Vagina (tissue), 2 donors: ENCODE measurements around the gene BNC2.

Experiments
- CTCF ChIP-seq, 3 experiments: fragments of 450-650 bp in 2 of 3; fragments of 200-600 bp in 1 of 3; sonication (generic) in 1 of 3; IDR thresholded peaks; one replicate each; pipeline ENCODE4 v1.5.1; 2017 to 2019; ENCODE audit warnings: antibody characterized with exemption in 3 of 3, mild to moderate bottlenecking in 2 of 3, moderate library complexity in 2 of 3
- POLR2A ChIP-seq, 2 donors: fragments of 450-650 bp; IDR thresholded peaks; one replicate each; pipeline ENCODE4 v1.6.1; 2017; ENCODE audit warnings: antibody characterized with exemption in 2 of 2, mild to moderate bottlenecking in 2 of 2, moderate library complexity in 2 of 2
- POLR2AphosphoS5 ChIP-seq, 2 donors: sonication (generic); formaldehyde crosslinking; IDR thresholded peaks; one replicate each; pipeline ENCODE4 v1.9.0; 2017; ENCODE audit warnings: antibody characterized with exemption in 2 of 2, mild to moderate bottlenecking in 2 of 2, low read depth in 1 of 2; ENCODE audit not compliant: insufficient read depth in 1 of 2

GRCh38 chr9:16410601-16411280 lies 459.7 kb downstream of the BNC2 start:
- TF ChIP-seq CTCF (IDR thresholded peaks at IDR 0.05) (no peak), POLR2A (IDR thresholded peaks at IDR 0.05) (no peak), POLR2AphosphoS5 (IDR thresholded peaks at IDR 0.05; ENCODE audit: insufficient read depth in 1 of 2, low read depth in 1 of 2) (no peak)
